H7 (cell line): ENCODE data around the gene GAP43. TPM values are rescaled to one million over a fixed set of nuclear protein-coding genes. Genes with fewer than 3 reads are reported as not detected.
A peak's percentile ranks its signal among the peaks of the same experiment; 100 is the strongest.

Experiments used
- DNase-seq: peaks from one replicate; pipeline ENCODE4 v3.0.0; 2012
- H3K27me3 ChIP-seq: 2 replicates; pipeline ENCODE4 v1.6.0; 2011; ENCODE audit warnings: mild to moderate bottlenecking, low read length; ENCODE audit not compliant: control insufficient read depth, insufficient read depth
- H3K36me3 ChIP-seq: replicated peaks from 2 replicates; pipeline ENCODE4 v1.5.1; 2011; ENCODE audit warnings: low read length; ENCODE audit not compliant: control insufficient read depth, insufficient read depth
- H3K4me3 ChIP-seq: 2 replicates; pipeline ENCODE4 v1.5.1; 2011; ENCODE audit warnings: low read depth, mild to moderate bottlenecking, control low read depth, low read length, moderate library complexity; ENCODE audit not compliant: insufficient read depth
- total RNA-seq: library from RNA; depleted of rRNA; stranded (reverse); fragments of >200 nt; shearing (Covaris generic); gene quantifications from 2 replicates; pipeline ENCODE4 v1.2.3, GENCODE V29; 2014

Gene GAP43
- total RNA-seq, 1 experiment from 2014 or later = 24.8 TPM

GRCh38 chr3:115615001-115615814, 8.1 kb upstream of the GAP43 start:
- Histone ChIP-seq H3K36me3 (no peaks in the 10 kb centered on the region), H3K27me3 (no peaks in the 10 kb centered on the region), H3K4me3 (no peak overlapping the region)
- DNase-seq = peak; percentile 6

GRCh38 chr3:115616461-115616860, 6.8 kb upstream of the GAP43 start:
- no peaks in the 10 kb centered on the region for H3K27me3 ChIP-seq
- no peak for DNase-seq
- no peak overlapping the region for H3K4me3 ChIP-seq
- no peaks in the 10 kb centered on the region for H3K36me3 ChIP-seq

- H3K36me3 ChIP-seq = no peaks in the 10 kb centered on the region
- no peak for DNase-seq
- no peaks in the 10 kb centered on the region for H3K27me3 ChIP-seq
- no peak overlapping the region for H3K4me3 ChIP-seq
Measured at GRCh38 chr3:115617591-115617990, 5.7 kb upstream of the GAP43 start.

GRCh38 chr3:115624029-115624741, 875 bp downstream of the GAP43 start:
- Histone ChIP-seq H3K4me3 (peak overlapping the region; percentile 82), H3K36me3 (no peaks in the 10 kb centered on the region), H3K27me3 (0 out of 2 replicates have a peak, but pooled peaks cover 2% of the 10 kb centered on the region)
- peak; percentile 2 for DNase-seq

- H3K4me3 ChIP-seq = peak overlapping the region; percentile 82
- no peak for DNase-seq
- no peaks in the 10 kb centered on the region for H3K36me3 ChIP-seq
- H3K27me3 ChIP-seq = 0 out of 2 replicates have a peak, but pooled peaks cover 2% of the 10 kb centered on the region
Measured at GRCh38 chr3:115624901-115625300, 1.6 kb downstream of the GAP43 start.

GRCh38 chr3:115626006-115626409, 2.7 kb downstream of the GAP43 start:
- H3K4me3 ChIP-seq = no peak overlapping the region
- no peaks in the 10 kb centered on the region for H3K36me3 ChIP-seq
- H3K27me3 ChIP-seq = 0 out of 2 replicates have a peak, but pooled peaks cover 2% of the 10 kb centered on the region
- no peak for DNase-seq

GRCh38 chr3:115626721-115627120, 3.4 kb downstream of the GAP43 start:
- no peak for DNase-seq
- no peaks in the 10 kb centered on the region for H3K36me3 ChIP-seq
- no peak overlapping the region for H3K4me3 ChIP-seq
- H3K27me3 ChIP-seq = 0 out of 2 replicates have a peak, but pooled peaks cover 2% of the 10 kb centered on the region

- no peaks in the 10 kb centered on the region for H3K36me3 ChIP-seq
- DNase-seq = peak; percentile 3
- 0 out of 2 replicates have a peak, but pooled peaks cover 2% of the 10 kb centered on the region for H3K27me3 ChIP-seq
- no peak overlapping the region for H3K4me3 ChIP-seq
Measured at GRCh38 chr3:115627180-115628074, 4.1 kb downstream of the GAP43 start.

GRCh38 chr3:115628075-115628412, 4.7 kb downstream of the GAP43 start:
- Histone ChIP-seq H3K27me3 (0 out of 2 replicates have a peak, but pooled peaks cover 2% of the 10 kb centered on the region), H3K36me3 (no peaks in the 10 kb centered on the region), H3K4me3 (no peak overlapping the region)
- DNase-seq = no peak

GRCh38 chr3:115630850-115631249, 7.5 kb downstream of the GAP43 start:
- Histone ChIP-seq H3K4me3 (no peak overlapping the region), H3K36me3 (no peaks in the 10 kb centered on the region), H3K27me3 (no peaks in the 10 kb centered on the region)
- no peak for DNase-seq

- DNase-seq = no peak
- H3K27me3 ChIP-seq = no peaks in the 10 kb centered on the region
Measured at GRCh38 chr3:115632026-115632425, 8.7 kb downstream of the GAP43 start.

GRCh38 chr3:115633467-115633866, 10.2 kb downstream of the GAP43 start:
- no peak for DNase-seq
- Histone ChIP-seq H3K4me3 (no peak overlapping the region), H3K27me3 (no peaks in the 10 kb centered on the region), H3K36me3 (no peaks in the 10 kb centered on the region)

More at GRCh38 chr3:115632026-115632425, 8.7 kb downstream of the GAP43 start:
- H3K36me3 ChIP-seq = no peaks in the 10 kb centered on the region
- no peak overlapping the region for H3K4me3 ChIP-seq

GRCh38 chr3:115634052-115634451, 10.7 kb downstream of the GAP43 start:
- H3K27me3 ChIP-seq = no peaks in the 10 kb centered on the region
- no peak overlapping the region for H3K4me3 ChIP-seq
- no peak for DNase-seq
- H3K36me3 ChIP-seq = no peaks in the 10 kb centered on the region

GRCh38 chr3:115635406-115635805, 12.1 kb downstream of the GAP43 start:
- H3K4me3 ChIP-seq = no peak overlapping the region
- H3K36me3 ChIP-seq = no peaks in the 10 kb centered on the region
- no peaks in the 10 kb centered on the region for H3K27me3 ChIP-seq
- no peak for DNase-seq
